ENCODE results near the gene PLEKHG2.
A peak's percentile ranks its signal among the peaks of the same experiment; 100 is the strongest.

Gene PLEKHG2

GRCh38 chr19:39408392-39409207, 3.9 kb upstream of the PLEKHG2 start:
- H3K4me1 Mint-ChIP-seq (ENCODE audit: low read depth): peaks cover 63% of the 10 kb centered on the region

GRCh38 chr19:39409208-39410016, 3.1 kb upstream of the PLEKHG2 start:
- Mint-ChIP-seq H3K9me3 (no peaks in the 10 kb centered on the region), H3K4me3 (peak overlapping the region; percentile 84), H3K27ac (peak overlapping the region; percentile 88), H3K4me1 (ENCODE audit: low read depth) (peaks cover 63% of the 10 kb centered on the region), H3K27me3 (no peaks in the 10 kb centered on the region), H3K36me3 (ENCODE audit: low read depth) (peaks cover 15% of the 10 kb centered on the region)

More at GRCh38 chr19:39408392-39409207, 3.9 kb upstream of the PLEKHG2 start:
- H3K4me3 Mint-ChIP-seq: peak overlapping the region; percentile 84
- H3K36me3 Mint-ChIP-seq (ENCODE audit: low read depth): peaks cover 15% of the 10 kb centered on the region
- H3K27me3 Mint-ChIP-seq: no peaks in the 10 kb centered on the region
- peak overlapping the region; percentile 88 for H3K27ac Mint-ChIP-seq
- H3K9me3 Mint-ChIP-seq: no peaks in the 10 kb centered on the region

GRCh38 chr19:39410017-39410830, 2.2 kb upstream of the PLEKHG2 start:
- Mint-ChIP-seq H3K27ac (peak overlapping the region; percentile 79), H3K4me3 (peak overlapping the region; percentile 84), H3K27me3 (no peaks in the 10 kb centered on the region), H3K4me1 (ENCODE audit: low read depth) (peaks cover 58% of the 10 kb centered on the region), H3K9me3 (no peaks in the 10 kb centered on the region), H3K36me3 (ENCODE audit: low read depth) (peaks cover 15% of the 10 kb centered on the region)

DNA sequence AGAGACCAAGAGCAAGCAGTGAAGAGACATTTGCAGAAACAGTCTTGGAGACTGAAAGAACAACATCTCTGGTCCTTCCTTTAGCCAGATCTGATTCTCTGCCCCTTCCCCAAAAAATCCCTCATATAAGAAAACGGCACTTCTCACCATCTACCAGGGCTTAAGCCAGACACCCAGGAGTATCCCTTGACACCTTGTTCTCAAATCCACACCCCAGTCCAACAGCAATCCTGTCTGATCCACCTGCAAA, 1.7 kb upstream of the PLEKHG2 start:
- H3K4me3 Mint-ChIP-seq: peak overlapping the region; percentile 84
- H3K27ac Mint-ChIP-seq: peak overlapping the region; percentile 79
- no peaks in the 10 kb centered on the region for H3K9me3 Mint-ChIP-seq
- H3K4me1 Mint-ChIP-seq (ENCODE audit: low read depth): peaks cover 52% of the 10 kb centered on the region
- H3K36me3 Mint-ChIP-seq (ENCODE audit: low read depth): peaks cover 15% of the 10 kb centered on the region
- H3K27me3 Mint-ChIP-seq: no peaks in the 10 kb centered on the region

GRCh38 chr19:39411081-39411831, 1.2 kb upstream of the PLEKHG2 start:
- Mint-ChIP-seq H3K4me3 (peak overlapping the region; percentile 84), H3K27ac (peak overlapping the region; percentile 79), H3K9me3 (no peaks in the 10 kb centered on the region), H3K36me3 (ENCODE audit: low read depth) (peaks cover 15% of the 10 kb centered on the region), H3K27me3 (no peaks in the 10 kb centered on the region), H3K4me1 (ENCODE audit: low read depth) (peaks cover 47% of the 10 kb centered on the region)

- peaks cover 45% of the 10 kb centered on the region for H3K4me1 Mint-ChIP-seq (ENCODE audit: low read depth)
- no peaks in the 10 kb centered on the region for H3K9me3 Mint-ChIP-seq
- H3K4me3 Mint-ChIP-seq: peak overlapping the region; percentile 84
- H3K27me3 Mint-ChIP-seq: no peaks in the 10 kb centered on the region
- H3K36me3 Mint-ChIP-seq (ENCODE audit: low read depth): peaks cover 15% of the 10 kb centered on the region
- H3K27ac Mint-ChIP-seq: peak overlapping the region; percentile 79
Observed at GRCh38 chr19:39411832-39412099, 703 bp upstream of the PLEKHG2 start.

DNA sequence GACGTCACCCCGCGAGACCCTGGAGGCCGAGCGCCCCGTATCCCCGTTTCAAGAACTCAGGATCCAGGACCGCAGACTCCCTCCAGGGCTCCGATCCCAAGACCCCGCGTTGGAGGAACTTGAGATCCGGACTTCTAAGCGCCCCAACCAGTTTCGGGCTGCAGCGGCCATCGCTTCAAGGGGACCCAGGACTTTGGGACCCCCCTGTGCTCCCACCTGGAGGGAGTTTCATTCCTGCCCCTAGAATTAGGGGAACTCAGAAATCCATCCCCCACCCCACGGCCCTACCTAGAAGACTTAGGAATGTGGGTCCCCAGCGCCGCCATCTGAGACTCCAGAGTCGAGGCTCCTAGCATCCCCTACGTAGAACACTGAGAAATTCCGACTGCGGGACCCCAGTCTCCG, 400 bp downstream of the PLEKHG2 start:
- Mint-ChIP-seq H3K4me1 (ENCODE audit: low read depth) (peaks cover 45% of the 10 kb centered on the region), H3K27ac (peak overlapping the region; percentile 65), H3K27me3 (no peaks in the 10 kb centered on the region), H3K9me3 (no peaks in the 10 kb centered on the region), H3K36me3 (ENCODE audit: low read depth) (peaks cover 12% of the 10 kb centered on the region), H3K4me3 (peak overlapping the region; percentile 84)

DNA sequence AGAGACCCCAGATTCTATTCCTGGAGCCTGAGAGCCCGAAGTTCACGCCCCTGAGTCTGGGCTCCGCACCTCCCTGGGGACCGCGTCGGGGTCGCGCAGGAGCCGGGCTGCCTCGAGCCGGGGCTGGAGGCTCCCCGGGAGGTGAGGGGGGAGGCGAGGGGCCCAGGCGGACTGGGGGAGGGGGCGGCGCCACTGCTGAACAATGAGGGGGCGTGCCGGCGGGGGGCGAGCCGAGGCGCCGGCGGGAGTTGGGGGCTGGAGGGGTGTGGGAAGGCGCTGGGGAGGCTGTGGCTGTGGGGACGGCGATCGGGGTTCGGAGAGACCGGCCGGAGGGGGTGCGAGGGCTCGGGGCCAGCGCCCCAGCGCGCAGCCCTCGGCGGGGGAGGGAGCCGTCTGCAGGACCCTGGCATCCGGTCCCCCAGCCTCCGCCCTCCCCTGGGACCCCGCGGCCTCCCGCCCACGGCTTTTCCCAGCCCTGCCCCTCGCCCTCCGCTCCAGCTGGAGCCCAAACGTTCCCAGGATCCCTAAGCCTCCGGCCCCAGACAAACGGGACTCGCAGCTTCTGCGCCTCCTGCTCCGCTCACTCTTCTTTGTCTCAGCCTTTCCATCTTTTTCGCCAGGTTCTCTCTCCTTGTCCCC, 922 bp downstream of the PLEKHG2 start:
- Mint-ChIP-seq H3K4me1 (ENCODE audit: low read depth) (peaks cover 40% of the 10 kb centered on the region), H3K36me3 (ENCODE audit: low read depth) (peaks cover 7% of the 10 kb centered on the region), H3K27ac (peak overlapping the region; percentile 78), H3K4me3 (peak overlapping the region; percentile 84), H3K27me3 (no peaks in the 10 kb centered on the region), H3K9me3 (no peaks in the 10 kb centered on the region)

- Mint-ChIP-seq H3K4me3 (peak overlapping the region; percentile 84), H3K27ac (peak overlapping the region; percentile 78), H3K9me3 (no peaks in the 10 kb centered on the region), H3K27me3 (no peaks in the 10 kb centered on the region), H3K36me3 (ENCODE audit: low read depth) (peaks cover 3% of the 10 kb centered on the region), H3K4me1 (ENCODE audit: low read depth) (peaks cover 33% of the 10 kb centered on the region)
Observed at GRCh38 chr19:39413911-39414608, 1.6 kb downstream of the PLEKHG2 start.

- no peaks in the 10 kb centered on the region for H3K9me3 Mint-ChIP-seq
- peaks cover 30% of the 10 kb centered on the region for H3K4me1 Mint-ChIP-seq (ENCODE audit: low read depth)
- no peak overlapping the region for H3K4me3 Mint-ChIP-seq
- peaks cover 5% of the 10 kb centered on the region for H3K36me3 Mint-ChIP-seq (ENCODE audit: low read depth)
- no peak overlapping the region for H3K27ac Mint-ChIP-seq
- H3K27me3 Mint-ChIP-seq: no peaks in the 10 kb centered on the region
Observed at GRCh38 chr19:39415111-39416046, 2.9 kb downstream of the PLEKHG2 start.

DNA sequence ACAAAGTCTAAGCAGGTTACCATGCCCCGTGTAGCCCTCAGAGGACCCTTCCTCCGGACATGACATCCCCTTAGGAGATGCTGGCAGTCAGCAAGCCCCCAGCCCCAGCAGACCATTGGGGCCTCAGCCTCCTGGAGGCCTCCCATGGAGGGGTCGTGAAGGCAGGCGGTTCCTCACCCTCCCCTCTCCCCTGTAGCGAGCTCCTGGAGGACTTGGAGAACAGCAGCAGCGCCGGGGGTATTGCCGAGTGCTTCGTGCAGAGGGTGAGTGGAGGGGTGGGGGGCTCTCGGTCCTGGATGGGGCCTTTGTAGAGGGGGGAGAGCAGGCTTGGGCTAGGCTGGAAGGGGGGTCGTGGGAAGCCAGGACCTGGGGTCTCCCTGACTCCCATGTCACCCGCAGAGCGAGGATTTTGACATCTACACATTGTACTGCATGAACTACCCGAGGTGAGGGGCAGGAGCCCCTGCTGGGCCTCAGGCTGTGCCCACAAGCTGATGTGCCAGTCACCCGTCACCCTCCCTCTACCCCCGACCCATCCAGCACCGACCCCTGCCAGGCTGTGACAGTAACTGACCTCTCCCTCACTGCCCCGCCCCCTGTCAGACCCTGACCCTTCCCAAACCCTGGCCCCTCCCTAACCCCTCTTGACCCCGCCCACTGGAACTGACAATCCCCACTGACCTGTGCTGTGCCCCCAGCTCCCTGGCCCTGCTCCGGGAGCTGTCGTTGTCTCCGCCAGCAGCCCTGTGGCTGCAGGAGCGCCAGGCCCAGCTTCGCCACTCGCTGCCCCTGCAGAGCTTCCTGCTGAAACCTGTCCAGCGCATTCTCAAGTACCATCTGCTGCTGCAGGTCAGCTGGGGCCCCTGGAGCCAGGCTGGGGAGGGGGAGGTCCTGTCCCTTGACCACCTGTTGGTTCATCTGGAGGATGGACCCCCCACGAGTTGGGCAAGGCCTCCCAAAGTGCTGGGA, 4.0 kb downstream of the PLEKHG2 start:
- H3K36me3 Mint-ChIP-seq (ENCODE audit: low read depth): peaks cover 5% of the 10 kb centered on the region
- no peaks in the 10 kb centered on the region for H3K27me3 Mint-ChIP-seq
- H3K4me1 Mint-ChIP-seq (ENCODE audit: low read depth): peaks cover 19% of the 10 kb centered on the region
- H3K4me3 Mint-ChIP-seq: no peak overlapping the region
- no peak overlapping the region for H3K27ac Mint-ChIP-seq
- H3K9me3 Mint-ChIP-seq: no peaks in the 10 kb centered on the region

Measured in stimulated activated naive CD8-positive, alpha-beta T cell treated with anti-CD3 and anti-CD28 coated beads, Interleukin-15, Interleukin-2, amounts not matched to agents 100 ng/mL and 50 ng/mL, for 24 hours (primary cell).